ENCODE measurements around the gene ARPP19. TPM values are rescaled to one million over a fixed set of nuclear protein-coding genes. Genes with fewer than 3 reads are reported as not detected.
"Not testable (repeated sequence)": the region's sequence is repeated elsewhere in the genome, so short reads cannot be mapped to it uniquely, and the experiment has no call there.

Gene ARPP19
- total RNA-seq, 4 donors from 2014 or later: 141 to 201 (median 166) TPM

- WGBS: 70% methylated on average over 8 of the region's 8 CpGs
- no peaks in the 10 kb centered on the region for H3K27me3 ChIP-seq
- TF ChIP-seq EP300 (IDR thresholded peaks at IDR 0.05) (no peak), POLR2A (IDR thresholded peaks at IDR 0.05; ENCODE audit: low read depth) (no peak), CTCF (IDR thresholded peaks at IDR 0.05) (no peak), POLR2AphosphoS5 (IDR thresholded peaks at IDR 0.05) (no peak)
- no peak overlapping the region for H3K27ac ChIP-seq (replicated peaks in 1 of 4)
- H3K36me3 ChIP-seq: no peaks in the 10 kb centered on the region
- H3K4me3 ChIP-seq: no peak overlapping the region
- no peak for DNase-seq (ENCODE audit: extremely low spot score)
- H3K9me3 ChIP-seq: no peaks in the 10 kb centered on the region
- peaks cover 11 to 28% (median 20%) of the 10 kb centered on the region in 4 donors for H3K4me1 ChIP-seq
- intact Hi-C loops (cut with DNase I): no loop called here
These were observed 50.1 kb downstream of the ARPP19 start for GRCh38 chr15:52518487-52519371.

GRCh38 chr15:52517014-52517413 lies 51.8 kb downstream of the ARPP19 start:
- intact Hi-C loops (cut with DNase I): no loop called here
- Histone ChIP-seq H3K36me3 (no peaks in the 10 kb centered on the region), H3K27ac (replicated peaks in 1 of 4) (no peak overlapping the region), H3K4me1 (peaks cover 10 to 14% (median 11%) of the 10 kb centered on the region in 4 donors), H3K27me3 (no peaks in the 10 kb centered on the region), H3K9me3 (no peaks in the 10 kb centered on the region), H3K4me3 (no peak overlapping the region)
- no peak for TF ChIP-seq EP300 (IDR thresholded peaks at IDR 0.05)
- TF ChIP-seq POLR2AphosphoS5 (IDR thresholded peaks at IDR 0.05): no peak
- no peak for TF ChIP-seq CTCF (IDR thresholded peaks at IDR 0.05)
- TF ChIP-seq POLR2A (IDR thresholded peaks at IDR 0.05; ENCODE audit: low read depth): no peak
- 100% methylated on average over 1 of the region's 1 CpG for WGBS
- no peak for DNase-seq (ENCODE audit: extremely low spot score)

GRCh38 chr15:52515343-52515742 lies 53.5 kb downstream of the ARPP19 start:
- no peaks in the 10 kb centered on the region for H3K36me3 ChIP-seq
- intact Hi-C loops (cut with DNase I): no loop called here
- H3K4me1 ChIP-seq: peaks cover 11 to 19% (median 18%) of the 10 kb centered on the region in 4 donors
- TF ChIP-seq EP300 (IDR thresholded peaks at IDR 0.05) (no peak), CTCF (IDR thresholded peaks at IDR 0.05) (no peak), POLR2A (IDR thresholded peaks at IDR 0.05; ENCODE audit: low read depth) (no peak), POLR2AphosphoS5 (IDR thresholded peaks at IDR 0.05) (no peak)
- DNase-seq (ENCODE audit: extremely low spot score): no peak
- no peak overlapping the region for H3K4me3 ChIP-seq
- WGBS: 84% methylated on average over 2 of the region's 2 CpGs
- H3K9me3 ChIP-seq: no peaks in the 10 kb centered on the region
- no peaks in the 10 kb centered on the region for H3K27me3 ChIP-seq
- H3K27ac ChIP-seq (replicated peaks in 1 of 4): no peak overlapping the region

- no peak overlapping the region for H3K27ac ChIP-seq (replicated peaks in 1 of 4)
- no peaks in the 10 kb centered on the region for H3K27me3 ChIP-seq
- 100% methylated on average over 1 of the region's 1 CpG for WGBS
- intact Hi-C loops (cut with DNase I): no loop called here
- H3K4me3 ChIP-seq: no peak overlapping the region
- no peaks in the 10 kb centered on the region for H3K36me3 ChIP-seq
- no peak for DNase-seq (ENCODE audit: extremely low spot score)
- TF ChIP-seq POLR2AphosphoS5 (IDR thresholded peaks at IDR 0.05): no peak
- no peak for TF ChIP-seq CTCF (IDR thresholded peaks at IDR 0.05)
- no peak for TF ChIP-seq POLR2A (IDR thresholded peaks at IDR 0.05; ENCODE audit: low read depth)
- TF ChIP-seq EP300 (IDR thresholded peaks at IDR 0.05): no peak
- H3K9me3 ChIP-seq: no peaks in the 10 kb centered on the region
- H3K4me1 ChIP-seq: peaks cover 13 to 23% (median 17%) of the 10 kb centered on the region in 4 donors
These were observed 54.3 kb downstream of the ARPP19 start for GRCh38 chr15:52514482-52514881.

- H3K36me3 ChIP-seq; H3K27ac ChIP-seq (replicated peaks in 1 of 4): not testable (repeated sequence)
- WGBS: 93% methylated on average over 8 of the region's 8 CpGs
These were observed 56.0 kb downstream of the ARPP19 start for GRCh38 chr15:52512869-52513268.

More at GRCh38 chr15:52512869-52513268, 56.0 kb downstream of the ARPP19 start:
- peaks cover 11 to 29% (median 17%) of the 10 kb centered on the region in 4 donors for H3K4me1 ChIP-seq
- H3K9me3 ChIP-seq; H3K27me3 ChIP-seq; H3K4me3 ChIP-seq; DNase-seq (ENCODE audit: extremely low spot score); intact Hi-C loops (cut with DNase I): not testable (repeated sequence)
